ENCODE results near the gene COTL1.

The COTL1 gene

DNA sequence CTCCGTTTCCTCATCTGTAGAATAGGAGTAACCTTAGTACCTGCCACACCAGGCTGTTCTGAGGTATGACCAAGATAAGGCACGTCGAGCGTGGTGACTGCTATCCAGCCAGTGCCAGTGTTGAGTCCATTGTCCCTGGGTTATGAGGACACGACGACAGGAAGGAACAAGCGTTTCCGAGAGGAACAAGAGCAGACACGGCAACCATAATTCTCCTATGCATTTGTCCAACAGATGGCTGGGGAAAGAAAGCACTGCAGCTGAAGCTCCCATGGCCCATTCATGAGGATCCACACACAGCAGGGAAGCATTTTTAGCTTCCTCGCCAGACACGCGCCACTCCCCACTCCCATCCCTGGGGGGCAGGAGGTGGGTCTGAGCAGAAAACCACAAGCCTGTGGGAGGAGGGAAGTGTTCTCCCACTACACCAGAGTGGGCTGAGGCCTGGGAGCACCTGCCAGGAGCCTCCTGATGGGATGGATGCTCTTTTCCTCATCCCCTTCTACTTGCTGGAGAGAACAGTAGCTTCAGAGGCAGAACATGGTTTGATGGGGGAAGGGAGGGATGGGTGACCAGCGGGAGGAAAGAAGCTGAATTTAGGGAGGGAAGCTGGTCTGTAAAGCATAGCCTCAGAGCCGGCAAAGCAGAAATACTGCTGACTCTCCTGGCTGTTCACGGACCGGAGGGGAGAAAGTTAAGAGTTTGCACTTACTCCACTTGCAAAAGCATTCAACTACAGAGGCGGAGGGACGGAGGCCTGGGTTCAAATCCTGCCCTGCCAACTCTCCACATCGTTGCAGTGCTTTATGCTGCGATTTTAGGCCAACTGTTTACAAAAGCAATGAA, 2.7 kb downstream of the COTL1 start:
- DNase-seq (ENCODE audit: low read depth in 2 of 2, low spot score in 1 of 2) = no peak

DNA sequence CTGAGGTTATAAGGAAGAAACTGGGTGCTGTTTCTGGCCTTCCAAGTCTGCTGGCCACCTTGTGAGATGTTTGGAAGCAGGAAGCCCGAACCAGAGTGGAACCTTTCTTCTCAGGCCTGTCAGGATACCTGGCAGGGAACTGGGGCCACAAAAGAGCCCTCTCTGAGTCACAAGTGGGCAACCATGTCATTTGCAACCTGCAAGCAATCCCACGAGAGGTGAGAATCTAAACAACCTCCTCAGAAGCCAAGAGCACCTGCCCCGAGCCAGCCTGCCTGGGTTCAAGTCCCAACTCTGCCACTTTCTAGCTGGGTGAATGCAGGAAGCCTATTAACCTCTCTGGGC, 3.3 kb downstream of the COTL1 start:
- DNase-seq (ENCODE audit: low read depth in 2 of 2, low spot score in 1 of 2) = no peak

DNA sequence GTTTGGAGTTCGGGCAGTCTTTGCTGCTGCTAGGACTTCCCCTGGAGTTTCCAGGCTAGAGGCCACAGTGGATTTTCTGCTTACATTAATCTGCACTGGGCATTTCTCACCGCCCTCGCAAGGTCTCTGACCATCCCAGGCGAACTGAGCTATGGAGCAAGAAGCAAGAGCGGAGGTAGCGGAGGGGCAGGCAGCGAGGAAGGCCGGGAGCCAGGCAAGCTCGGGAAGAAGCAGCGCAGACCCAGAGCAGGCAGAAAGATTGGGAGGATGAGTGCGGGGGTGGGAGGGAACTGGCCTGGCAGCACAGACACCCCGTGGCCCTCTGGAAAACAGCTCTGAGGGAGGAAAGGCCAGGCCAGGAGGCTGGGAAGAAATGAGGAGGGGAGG, 3.8 kb downstream of the COTL1 start:
- DNase-seq (ENCODE audit: low read depth in 2 of 2, low spot score in 1 of 2) = no peak

DNA sequence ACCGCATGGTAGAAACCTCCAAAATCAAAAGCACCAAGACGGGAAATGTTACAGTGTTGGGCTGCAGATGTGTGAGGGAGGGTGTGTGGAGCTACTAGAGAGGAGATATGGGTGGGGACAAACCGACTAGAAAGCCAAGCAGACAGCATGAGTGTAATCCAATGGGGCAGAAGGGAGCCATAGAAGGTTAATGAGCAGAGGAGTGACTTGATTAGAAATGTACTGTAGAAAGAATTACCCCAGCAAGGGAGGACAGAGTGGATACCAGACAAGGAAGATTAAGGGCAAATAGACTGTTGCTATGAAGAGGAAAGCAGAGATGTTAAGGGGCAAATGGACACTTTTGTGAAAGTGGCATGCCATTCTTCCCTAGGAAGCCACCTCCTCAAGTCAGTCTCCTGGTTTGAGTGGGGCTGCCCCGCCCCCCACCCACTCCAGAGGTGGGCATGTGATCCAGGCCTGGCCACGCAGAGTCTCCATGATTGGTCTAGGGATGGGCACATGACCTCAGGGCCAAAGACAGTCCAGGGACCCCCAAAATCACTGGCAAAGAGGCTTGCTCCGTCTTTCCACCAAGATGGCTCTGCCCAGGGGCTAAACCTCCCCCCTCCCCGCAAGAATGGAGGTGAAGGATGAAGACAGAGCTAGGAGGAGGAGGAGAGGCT, 4.3 kb downstream of the COTL1 start:
- DNase-seq (ENCODE audit: low read depth in 2 of 2, low spot score in 1 of 2) = no peak

DNA sequence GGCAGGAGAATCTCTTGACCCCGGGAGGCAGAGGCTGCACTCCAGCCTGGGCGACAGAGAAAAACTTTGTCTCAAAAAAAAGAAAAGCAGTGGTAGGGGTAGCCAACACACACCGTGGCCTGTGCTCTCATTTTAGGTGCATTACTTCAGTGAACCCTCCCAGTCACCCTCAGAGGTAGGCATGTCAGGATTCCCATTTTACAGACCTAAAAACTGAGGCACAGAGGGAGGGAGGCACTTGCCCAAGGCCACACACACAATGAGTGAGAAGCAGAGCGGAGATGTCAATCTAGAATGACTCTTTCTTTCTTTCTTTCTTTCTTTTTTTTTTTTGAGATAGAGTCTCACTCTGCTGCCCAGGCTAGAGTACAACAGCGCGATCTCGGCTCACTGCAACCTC, 5.2 kb downstream of the COTL1 start:
- no peak for DNase-seq (ENCODE audit: low read depth in 2 of 2, low spot score in 1 of 2)

DNA sequence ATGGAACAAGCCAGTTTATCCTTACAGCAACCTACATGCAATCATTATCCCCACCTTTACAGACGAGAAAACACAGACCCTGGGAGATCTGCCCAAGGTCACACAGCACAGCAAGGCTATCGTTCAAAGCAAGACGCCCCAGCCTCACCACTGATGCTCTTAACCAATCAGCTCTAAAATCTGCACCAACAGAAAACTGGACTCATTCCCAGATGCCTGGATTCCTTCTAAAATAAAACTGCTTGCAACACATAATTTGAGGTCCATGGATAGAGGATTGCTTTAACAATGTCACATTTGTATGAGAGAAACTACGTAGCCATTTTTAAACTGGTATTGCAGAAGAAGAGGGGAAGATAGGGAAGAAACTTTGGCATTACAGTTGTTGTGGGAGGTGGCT, 6.8 kb downstream of the COTL1 start:
- no peak for DNase-seq (ENCODE audit: low read depth in 2 of 2, low spot score in 1 of 2)

DNA sequence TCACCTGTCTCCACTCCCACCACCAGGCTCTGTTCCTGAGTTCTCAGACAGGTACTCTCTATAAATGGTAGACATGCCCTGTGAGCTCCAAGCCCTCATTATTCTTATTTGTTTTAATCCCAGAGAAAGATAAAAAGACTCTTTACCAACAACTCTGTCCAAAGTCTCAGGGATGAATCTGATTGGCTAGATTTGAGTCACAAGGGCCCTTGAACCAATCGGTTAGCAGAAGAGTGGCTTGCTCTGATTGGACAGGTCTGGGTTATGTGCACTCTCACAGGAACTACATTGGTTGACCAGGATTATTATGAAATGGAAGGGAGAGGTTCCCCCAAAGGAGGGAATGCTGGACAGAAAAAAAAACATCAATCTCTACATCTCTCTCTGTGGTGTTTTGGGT, 7.5 kb downstream of the COTL1 start:
- DNase-seq (ENCODE audit: low read depth in 2 of 2, low spot score in 1 of 2) = no peak

DNA sequence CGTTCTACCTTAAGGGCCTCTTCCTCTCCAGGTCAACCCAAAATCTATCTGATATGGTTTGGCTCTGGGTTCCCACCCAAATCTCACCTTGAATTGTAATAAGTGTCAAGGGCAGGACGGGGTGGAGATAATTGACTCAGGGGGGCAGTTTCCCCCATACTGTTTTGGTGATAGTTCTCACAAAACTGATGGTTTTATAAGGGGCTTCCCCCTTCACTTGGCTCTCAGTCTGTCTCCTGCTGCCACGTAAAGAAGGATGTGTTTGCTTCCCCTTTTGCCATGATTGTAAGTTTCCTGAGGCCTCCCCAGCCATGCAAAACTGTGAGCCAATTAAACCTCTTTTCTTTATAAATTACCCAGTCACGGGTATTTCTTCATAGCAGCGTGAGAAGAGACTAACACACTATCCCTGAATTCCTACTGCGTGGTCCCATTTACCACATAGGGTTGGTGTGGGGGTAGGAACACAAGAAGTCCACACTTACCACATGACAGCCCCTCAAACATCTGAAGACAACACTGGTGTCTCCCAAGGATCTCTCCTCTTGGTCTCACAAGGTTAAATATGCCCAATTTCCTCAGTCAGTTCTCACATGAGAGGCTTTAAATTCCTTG, 8.2 kb downstream of the COTL1 start:
- no peak for DNase-seq (ENCODE audit: low read depth in 2 of 2, low spot score in 1 of 2)

DNA sequence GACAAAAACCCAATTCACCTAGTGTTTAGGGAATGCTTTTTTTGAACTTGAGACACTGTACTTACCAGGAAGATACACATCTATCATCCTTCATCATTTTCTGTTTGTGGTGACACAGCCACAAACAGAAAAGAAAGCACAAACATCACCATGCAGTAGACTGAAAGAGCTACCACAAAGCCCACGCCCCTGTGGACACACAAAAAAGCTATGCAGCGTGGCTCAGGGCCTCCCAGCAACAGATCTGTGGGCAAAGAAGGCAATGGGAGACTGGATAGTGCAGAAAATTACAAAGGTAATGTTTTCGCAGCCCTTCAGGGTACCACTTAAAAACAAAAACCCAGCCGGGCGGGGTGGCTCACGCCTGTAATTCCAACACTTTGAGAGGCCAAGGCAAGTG, 9.6 kb downstream of the COTL1 start:
- DNase-seq (ENCODE audit: low read depth in 2 of 2, low spot score in 1 of 2) = no peak

DNA sequence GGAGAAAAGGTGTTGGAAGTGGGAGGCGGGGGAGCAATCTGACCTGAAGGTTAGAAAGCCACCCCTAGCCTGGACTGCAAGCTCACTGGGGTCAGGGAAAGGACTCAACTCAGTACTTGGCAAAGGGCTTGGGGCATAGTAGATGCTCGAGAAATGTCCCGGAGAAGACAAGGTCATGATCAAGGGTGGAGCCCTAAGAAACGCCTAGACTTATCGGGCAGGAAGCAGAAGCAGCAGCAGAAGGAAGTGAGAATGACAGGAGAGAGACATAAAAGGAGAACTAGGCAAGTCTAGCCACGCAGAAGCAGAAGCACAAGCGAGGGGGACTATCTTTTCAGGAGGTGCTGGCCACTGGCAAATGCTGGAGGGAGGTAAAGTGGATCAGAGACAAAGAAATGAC, 10.2 kb downstream of the COTL1 start:
- no peak for DNase-seq (ENCODE audit: low read depth in 2 of 2, low spot score in 1 of 2)

DNA sequence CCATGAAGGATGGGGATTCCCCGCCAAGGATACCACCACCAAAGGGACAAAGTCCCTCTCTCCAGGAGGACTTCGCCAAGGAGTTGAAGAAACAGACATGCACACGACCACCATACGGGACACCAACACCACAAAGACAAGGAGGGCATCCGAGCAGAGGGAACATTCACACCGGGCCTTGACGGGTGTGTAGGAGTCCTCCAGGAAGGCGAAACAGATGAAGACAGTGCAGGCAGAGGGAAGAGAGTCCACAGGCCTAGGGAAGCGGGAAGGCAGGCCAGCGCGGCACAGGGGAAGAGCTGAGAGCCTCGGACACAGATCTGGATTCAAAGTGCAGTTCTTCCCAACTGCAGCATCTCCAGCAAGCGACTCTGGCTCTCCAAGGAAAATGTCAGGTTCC, 10.8 kb downstream of the COTL1 start:
- no peak for DNase-seq (ENCODE audit: low read depth in 2 of 2, low spot score in 1 of 2)

DNA sequence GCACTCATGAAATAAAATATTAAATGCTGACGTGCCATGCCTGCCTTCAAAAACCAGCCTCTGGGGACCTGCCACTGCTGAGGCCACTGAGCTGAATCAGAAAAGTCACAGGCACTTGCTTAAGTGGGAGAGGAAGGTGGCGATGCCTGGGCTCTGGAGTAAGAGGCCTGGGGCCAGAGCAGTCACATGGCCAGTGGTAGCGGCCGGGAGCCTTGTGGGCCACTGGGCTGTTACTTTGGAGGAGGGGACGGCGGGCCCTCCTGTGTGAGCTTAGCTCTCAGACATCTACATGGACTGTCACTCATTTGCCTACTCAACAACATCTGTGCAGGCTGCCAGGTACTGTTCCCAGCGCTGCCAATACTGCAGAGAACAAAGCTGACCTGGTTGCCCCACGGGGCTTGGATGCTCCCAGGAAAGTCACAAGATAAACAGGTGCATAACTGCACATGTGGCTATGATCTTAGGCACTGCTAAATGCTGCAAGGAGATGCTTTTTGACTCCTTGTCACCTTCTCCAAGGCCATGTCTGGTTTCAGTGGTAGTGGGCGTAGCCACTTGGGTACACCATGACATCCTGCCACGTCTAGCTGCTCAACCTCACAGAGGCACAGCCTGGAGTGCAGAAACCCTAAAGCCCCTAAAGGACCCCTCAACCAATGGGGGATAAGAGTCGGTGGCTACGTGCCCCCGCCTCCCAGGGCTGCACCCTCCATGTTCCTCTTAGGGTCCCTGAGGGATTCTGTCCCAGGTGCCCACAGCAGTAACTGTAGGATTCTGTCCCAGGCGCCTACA, 11.6 kb downstream of the COTL1 start:
- no peak for DNase-seq (ENCODE audit: low read depth in 2 of 2, low spot score in 1 of 2)

DNA sequence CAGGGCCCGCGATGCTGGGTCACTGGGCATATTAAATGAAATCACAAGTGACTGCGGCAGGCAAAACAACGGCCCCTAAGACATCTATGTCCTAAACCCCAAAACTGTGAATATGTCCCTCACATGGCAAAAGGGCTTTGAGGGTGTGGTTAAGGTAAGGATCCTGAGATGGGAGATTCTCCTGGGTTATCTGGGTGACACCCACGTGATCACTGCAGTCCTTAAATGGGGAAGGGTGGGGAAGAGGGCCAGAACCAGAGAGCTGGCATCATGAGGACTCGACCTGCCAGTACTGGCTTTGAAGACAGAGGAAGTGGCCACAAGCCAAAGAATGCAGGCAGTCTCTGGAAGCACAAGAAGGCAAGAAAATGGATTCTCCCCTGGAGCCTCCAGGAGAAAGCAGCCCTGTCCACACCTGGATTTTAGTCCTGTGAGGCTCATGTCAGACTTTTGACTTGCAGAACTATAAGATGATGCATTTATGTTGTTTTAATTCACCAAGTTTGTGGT, 12.5 kb downstream of the COTL1 start:
- DNase-seq (ENCODE audit: low read depth in 2 of 2, low spot score in 1 of 2) = no peak

DNA sequence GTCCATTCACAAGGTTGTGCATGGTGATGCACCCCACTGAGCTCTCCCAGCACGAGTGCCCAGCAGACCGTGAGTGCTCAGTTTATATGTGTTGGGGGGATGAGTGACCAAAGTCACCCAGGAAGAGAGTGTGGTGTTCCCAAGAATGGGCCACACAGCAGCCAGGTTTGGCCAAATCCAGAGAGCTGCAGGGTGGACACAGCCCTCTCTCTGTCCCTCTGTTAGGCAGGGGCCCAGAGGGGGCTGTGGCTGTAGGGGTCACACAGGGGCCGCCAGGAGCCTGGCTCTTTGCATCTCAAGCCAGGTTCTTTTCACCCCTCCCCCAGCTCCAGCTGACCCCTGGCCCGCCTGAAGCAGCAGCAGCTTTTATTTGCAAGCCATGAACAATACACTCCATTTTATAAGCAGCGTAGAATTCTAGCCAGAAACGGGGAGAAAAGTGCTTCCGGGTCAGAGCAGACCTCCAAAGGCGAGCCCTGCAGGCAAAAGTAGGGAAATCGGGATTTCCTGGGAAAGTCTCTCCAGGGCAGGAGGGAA, 13.3 kb downstream of the COTL1 start:
- no peak for DNase-seq (ENCODE audit: low read depth in 2 of 2, low spot score in 1 of 2)

DNA sequence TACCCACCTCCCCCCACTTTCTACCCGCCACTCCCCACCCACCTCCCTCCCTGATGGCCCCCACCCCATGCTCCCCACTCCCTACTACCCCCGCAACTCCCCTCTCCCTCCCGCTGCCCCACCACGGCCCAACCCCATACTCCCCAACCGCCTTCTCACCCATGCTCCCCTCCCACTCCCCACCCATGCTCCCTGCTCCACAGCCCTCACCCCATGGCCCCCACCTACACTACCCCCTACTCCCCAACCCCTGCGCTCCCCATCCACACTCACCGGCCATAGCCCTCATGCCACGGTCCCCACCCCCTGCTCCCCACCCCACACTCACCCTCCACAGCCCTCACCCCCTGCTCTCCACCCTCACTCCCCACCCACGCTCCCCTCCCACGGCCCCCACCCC, 13.9 kb downstream of the COTL1 start:
- no peak for DNase-seq (ENCODE audit: low read depth in 2 of 2, low spot score in 1 of 2)

DNA sequence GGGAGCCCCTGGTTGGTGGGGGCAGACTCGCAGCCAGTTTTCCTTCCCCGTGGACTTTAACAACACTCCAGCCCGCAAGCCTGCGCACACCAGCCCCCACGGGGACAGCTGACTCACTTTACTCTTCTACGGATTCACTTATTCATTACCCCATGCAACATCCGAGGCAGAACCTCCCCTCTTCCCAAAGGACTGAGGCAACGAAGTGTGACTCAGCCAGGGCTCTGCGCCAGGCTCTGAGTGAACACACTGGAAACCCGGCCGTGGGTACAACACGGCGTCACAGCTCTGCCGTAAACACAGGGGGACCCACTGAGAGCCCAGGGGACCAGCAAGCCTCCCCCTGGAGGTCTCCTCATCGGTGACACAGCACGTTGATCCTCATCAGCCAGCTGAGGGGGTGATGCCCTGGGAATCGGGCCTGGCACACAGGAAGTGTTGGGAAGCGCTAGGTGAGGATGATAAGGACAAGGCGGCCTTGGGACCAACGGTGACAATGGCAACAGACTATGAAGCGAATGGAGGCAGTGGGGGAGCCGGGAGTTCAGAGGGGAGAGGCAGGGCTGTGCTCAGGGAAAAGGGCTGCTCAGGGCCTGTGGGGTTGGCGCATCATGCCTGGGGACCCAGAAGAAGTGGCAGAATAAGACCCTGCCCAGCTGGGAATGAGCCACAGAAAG, 14.6 kb downstream of the COTL1 start:
- no peak for DNase-seq (ENCODE audit: low read depth in 2 of 2, low spot score in 1 of 2)

DNA sequence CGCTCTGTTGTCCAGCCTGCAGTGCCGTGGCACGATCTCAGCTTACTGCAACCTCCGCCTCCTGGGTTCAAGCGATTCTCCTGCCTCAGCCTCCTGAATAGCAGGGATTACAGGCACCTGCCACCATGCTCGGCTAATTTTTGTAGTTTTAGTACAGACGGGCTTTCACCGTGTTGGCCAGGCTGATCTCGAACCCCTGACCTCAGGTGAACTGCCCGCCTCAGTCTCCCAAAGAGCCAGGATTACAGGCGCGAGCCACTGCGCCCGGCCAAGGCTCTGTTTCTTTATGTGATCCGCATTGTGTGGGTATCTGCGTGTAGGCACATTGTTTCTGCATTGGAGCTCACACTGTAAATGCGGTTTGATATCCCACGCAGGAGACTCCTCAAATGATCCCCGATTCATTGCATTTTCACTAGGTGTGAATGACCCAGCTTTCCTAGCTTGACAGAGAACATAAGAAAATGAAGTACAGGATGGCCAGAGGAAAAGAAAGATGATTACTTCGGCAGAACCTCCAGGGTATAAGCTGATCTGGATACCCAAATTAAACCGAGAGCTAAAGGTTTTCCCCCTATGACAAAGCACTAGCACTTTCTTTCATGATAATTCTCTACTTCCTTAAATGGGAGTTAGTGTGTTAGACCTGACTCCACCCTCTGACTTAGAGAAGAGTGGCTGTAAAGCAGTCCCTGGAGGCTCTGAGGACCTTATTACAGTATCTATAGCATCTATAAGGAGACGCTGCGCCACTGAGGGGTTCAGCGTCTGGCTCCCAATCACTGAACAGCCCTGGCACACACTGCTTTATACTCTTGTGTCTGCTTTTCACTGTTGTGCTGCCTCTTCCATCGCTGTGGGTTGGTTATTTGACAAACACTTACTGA, 17.3 kb downstream of the COTL1 start:
- no peak for DNase-seq (ENCODE audit: low read depth in 2 of 2, low spot score in 1 of 2)

DNA sequence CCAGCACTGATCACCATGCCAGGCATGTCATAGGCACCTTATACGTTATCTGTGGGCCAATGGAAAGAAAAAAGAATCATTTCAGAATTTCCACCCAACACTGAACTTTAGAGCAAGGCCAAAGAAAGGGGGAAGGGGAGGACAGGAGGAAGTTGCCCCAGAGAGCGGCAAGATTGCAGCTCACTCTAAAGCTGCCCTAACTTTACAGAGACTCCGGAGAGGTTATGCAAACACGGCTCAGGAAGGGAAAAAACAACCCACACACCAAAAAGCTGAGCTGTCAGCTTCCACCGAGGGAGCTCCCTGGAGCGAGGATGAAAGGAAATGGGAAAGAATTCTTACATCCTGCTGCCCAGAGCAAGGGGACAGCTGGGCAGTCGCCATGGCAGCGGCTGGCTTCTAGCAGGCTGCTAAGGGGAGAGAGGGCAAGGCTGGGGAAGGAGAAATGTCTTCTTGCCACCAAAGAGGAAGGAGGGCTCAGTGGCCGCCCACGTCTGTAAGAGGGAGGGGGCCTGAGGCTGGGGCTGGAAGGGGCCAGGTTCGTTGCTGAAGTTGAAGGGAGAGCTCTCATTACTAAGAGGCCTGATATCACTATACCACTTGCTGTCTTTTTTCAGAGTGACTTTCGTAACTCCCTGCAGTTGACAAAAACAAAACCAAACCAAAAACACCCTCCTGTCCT, 18.2 kb downstream of the COTL1 start:
- peak in 1 of 2 donors; percentile 57 for DNase-seq (ENCODE audit: low read depth in 2 of 2, low spot score in 1 of 2)

DNA sequence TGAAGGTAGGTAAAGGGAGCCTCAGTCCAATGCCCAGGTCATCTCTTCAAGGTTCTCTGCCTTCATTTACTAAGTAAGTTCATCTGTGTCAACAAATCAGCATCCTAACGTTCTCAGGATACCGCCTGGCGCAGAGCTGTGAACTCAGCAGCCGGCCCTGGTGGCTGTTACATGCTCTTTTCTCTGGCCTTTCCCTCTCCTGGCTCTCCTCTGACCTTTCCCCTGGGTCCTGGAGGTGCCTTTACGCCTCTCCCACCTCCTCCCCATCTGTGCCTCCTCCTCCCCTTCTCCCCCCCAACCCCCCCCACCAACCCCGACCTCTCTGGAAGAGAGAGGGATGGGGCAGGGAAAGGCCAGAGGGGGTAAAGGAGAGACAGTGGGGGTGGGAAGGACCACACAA, 19.5 kb downstream of the COTL1 start:
- no peak for DNase-seq (ENCODE audit: low read depth in 2 of 2, low spot score in 1 of 2)
